GM12892 (cell line): ENCODE measurements around the gene DUSP2.

Source experiments
- POLR2A ChIP-seq: IDR thresholded peaks from 2 replicates; pipeline ENCODE4 v1.6.1; 2011; ENCODE audit warnings: low read depth, low read length, control low read depth
- POLR2AphosphoS5 ChIP-seq: IDR thresholded peaks from 2 replicates; pipeline ENCODE4 v1.6.1; 2011; ENCODE audit warnings: low read depth, low read length, control low read depth
- TAF1 ChIP-seq: IDR thresholded peaks from 2 replicates; pipeline ENCODE4 v1.6.1; 2011; ENCODE audit warnings: low read depth, mild to moderate bottlenecking, control low read depth, low read length, borderline replicate concordance

DNA sequence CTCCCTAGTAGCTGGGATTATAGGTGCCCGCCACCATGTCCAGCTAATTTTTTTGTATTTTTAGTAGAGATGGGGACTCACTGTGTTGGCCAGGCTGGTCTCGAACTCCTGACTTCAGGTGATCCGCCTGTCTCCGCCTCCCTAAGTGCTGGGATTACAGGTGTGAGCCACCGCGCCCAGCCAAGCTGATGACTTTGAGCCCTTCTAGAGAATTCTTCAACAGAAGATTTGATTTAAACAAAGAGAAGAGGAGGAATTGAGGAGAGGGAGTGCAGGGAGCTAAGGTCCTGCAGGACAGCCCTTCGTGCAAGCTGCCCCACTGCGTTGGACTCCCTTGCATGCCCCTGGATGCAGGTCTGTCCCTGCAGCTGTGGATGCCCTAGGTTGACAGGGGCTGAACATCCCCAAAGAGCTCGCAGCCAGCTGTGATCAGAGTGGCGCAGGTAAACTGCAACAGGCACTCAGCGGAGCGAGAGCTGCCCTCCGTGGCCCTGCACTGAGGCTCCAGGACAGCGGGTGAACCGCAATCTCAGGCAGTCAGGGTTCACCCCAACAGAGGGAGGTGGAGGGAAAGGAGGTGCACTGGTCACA, 42.5 kb downstream of the DUSP2 start:
- no peak for TF ChIP-seq TAF1
- TF ChIP-seq POLR2AphosphoS5, result no peak
- TF ChIP-seq POLR2A, result no peak
